ENCODE measurements around the gene CWH43.
"Not testable (repeated sequence)": the region's sequence is repeated elsewhere in the genome, so short reads cannot be mapped to it uniquely, and the experiment has no call there.

The CWH43 gene

DNA sequence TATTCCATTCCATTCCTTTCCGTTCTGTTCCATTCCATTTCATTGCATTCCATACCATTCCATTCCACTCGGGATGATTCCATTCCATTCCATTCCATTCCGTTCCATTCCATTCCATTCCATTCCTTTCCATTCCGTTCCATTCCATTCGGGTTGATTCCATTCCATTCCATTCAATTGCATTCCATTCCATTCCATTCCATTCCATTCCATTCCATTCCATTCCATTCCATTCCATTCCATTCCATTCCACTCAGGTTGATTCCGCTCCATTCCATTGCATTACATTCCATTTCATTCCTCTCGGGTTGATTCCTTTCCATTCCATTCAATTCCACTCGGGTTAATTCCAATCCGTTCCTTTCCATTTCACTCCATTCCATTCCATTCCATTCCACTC lies 111.0 kb downstream of the CWH43 start:
- DNase-seq (ENCODE audit: low read depth), result not testable (repeated sequence)

DNA sequence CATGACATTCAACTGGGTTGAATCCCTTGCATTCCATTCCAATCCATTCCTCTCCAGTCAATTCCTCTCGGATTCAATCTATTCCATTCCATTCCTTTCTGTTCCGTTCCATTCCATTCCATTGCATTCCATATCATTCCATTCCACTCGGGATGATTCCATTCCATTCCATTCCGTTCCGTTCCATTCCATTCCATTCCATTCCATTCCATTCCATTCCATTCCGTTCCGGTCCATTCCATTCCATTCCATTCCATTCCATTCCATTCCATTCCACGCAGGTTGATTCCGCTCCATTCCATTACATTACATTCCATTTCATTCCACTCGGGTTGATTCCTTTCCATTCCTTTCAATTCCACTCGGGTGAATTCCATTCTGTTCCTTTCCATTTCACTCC lies 111.4 kb downstream of the CWH43 start:
- DNase-seq (ENCODE audit: low read depth), result not testable (repeated sequence)

DNA sequence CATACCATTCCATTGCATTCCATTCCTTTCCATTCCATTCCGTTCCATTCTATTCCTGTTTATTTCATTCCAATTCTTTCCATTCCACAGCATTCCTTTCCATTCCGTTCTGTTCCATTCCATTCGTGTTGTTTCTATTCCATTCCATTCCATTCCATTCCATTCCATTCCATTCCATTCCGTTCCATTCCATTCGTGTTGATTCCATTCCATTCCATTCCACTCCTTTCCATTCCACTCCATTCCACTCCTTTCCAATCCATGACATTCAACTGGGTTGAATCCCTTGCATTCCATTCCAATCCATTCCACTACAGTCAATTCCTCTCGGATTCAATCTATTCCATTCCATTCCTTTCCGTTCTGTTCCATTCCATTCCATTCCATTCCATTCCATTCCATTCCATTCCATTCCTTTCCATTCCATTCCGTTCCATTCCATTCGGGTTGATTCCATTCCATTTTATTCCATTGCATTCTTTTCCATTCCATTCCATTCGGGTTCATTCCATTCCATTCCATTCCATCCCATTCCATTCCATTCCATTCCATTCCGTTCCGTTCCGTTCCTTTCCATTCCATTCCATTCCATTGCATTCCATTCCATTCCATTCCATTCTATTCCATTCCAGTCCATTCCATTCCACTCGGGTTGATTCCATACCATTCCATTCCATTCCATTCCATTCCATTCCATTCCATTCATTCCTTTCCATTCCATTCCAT lies 112.1 kb downstream of the CWH43 start:
- DNase-seq (ENCODE audit: low read depth), result not testable (repeated sequence)

DNA sequence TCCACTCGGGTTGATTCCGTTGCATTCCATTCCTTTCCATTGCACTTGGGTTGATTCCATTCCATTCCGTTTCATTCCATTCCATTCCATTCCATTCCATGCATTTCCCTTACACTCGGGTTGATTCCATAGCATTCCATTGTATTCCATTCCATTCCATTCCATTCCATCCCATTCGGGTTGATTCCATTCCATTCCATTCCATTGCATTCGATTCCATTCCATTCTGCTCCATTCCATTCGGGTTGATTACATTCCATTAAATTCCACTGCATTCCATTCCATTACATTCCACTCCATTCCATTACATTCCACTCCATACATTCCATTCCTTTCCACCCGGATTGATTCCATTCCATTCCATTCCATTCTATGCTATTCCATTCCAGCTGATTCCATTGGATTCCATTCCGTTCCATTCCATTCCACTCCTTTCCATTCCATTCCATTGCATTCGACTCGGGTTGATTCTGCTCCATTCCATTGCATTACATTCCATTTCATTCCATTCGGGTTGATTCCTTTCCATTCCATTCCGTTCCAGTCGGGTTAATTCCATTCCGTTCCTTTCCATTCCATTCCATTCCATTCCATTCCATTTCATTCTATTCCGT lies 113.9 kb downstream of the CWH43 start:
- DNase-seq (ENCODE audit: low read depth), result not testable (repeated sequence)

DNA sequence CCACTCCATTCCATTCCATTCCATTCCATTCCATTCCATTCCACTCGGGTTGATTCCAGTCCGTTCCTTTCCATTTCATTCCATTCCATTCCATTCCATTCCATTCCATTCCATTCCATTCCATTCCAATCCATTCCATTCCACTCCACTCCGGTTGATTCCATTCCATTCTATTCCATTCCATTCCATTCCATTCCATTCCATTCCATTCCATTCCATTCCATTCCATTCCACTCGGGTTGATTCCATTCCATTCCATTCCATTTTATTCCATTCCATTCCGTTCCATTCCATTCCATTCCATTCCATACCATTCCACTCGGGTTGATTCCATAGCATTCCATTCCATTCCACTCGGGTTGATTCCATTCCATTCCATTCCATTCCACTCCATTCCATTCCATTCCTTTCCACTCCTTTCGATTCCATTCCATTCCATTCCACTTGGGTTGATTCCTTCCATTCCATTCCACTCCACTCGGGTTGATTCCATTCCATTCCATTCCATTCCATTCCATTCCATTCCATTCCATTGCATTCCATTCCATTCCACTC lies 116.3 kb downstream of the CWH43 start:
- DNase-seq (ENCODE audit: low read depth), result not testable (repeated sequence)

DNA sequence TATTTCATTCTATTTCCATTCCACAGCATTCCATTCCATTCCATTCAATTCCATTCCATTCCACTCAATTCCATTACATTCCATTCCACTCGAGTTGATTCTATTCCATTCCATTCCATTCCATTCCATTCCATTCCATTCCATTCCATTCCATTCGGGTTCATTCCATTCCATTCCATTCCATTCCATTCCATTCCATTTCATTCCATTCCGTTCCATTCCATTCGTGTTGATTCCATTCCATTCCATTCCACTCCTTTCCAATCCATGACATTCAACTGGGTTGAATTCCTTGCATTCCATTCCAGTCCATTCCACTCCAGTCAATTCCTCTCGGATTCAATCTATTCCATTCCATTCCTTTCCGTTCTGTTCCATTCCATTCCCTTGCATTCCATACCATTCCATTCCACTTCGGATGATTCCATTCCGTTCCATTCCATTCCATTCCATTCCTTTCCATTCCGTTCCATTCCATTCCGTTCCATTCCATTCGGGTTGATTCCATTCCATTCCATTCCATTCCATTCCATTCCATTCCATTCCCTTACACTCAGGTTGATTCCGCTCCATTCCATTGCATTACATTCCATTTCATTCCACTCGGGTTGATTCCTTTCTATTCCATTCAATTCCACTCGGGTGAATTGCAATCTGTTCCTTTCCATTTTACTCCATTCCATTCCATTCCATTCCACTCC lies 117.5 kb downstream of the CWH43 start:
- not testable (repeated sequence) for DNase-seq (ENCODE audit: low read depth)

DNA sequence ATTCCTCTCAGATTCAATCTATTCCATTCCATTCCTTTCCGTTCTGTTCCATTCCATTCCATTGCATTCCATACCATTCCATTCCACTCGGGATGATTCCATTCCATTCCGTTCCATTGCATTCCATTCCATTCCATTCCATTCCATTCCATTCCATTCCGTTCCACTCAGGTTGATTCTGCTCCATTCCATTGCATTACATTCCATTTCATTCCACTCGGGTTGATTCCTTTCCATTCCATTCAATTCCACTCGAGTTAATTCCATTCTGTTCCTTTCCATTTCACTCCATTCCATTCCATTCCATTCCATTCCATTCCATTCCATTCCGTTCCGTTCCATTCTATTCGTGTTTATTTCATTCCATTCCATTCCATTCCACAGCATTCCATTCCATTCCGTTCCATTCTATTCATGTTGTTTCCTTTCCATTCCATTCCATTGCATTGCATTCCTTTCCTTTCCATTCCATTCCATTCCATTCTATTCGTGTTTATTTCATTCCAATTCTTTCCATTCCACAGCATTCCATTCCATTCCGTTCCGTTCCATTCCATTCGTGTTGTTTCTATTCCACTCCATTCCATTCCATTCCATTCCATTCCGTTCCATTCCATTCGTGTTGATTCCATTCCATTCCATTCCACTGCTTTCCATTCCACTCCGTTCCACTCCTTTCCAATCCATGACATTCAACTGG lies 118.3 kb downstream of the CWH43 start:
- DNase-seq (ENCODE audit: low read depth), result not testable (repeated sequence)

DNA sequence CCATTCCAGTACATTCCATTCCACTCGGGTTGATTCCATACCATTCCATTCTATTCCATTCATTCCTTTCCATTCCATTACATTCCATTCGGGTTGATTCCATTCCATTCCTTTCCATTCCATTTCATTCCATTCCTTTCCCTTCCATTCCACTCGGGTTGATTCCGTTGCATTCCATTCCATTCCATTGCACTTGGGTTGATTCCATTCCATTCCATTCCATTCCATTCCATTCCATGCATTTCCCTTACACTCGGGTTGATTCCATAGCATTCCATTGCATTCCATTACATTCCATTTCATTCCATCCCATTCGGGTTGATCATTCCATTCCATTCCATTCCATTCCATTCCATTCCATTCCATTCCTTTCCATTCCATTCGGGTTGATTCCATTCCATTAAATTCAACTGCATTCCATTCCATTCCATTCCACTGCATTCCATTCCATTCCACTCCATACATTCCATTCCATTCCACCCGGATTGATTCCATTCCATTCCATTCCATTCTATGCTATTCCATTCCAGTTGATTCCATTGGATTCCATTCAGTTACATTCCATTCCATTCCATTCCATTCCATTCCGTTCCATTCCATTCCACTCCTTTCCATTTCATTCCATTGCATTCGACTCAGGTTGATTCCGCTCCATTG lies 119.3 kb downstream of the CWH43 start:
- DNase-seq (ENCODE audit: low read depth), result not testable (repeated sequence)

DNA sequence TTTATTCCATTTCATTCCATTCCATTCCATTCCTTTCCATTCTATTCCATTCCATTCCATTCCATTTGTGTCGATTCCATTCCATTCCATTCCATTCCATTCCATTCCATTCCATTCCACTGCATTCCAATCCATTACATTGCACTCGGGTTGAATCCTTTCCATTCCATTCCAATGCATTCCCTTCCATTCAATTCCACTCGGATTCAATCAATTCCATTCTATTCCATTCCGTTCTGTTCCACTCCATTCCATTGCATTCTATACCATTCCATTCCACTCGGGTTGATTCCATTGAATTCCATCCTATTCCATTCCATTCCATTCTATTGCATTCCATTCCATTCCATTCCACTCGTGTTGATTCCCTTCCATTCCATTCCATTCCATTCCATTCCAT lies 121.2 kb downstream of the CWH43 start:
- DNase-seq (ENCODE audit: low read depth), result not testable (repeated sequence)

DNA sequence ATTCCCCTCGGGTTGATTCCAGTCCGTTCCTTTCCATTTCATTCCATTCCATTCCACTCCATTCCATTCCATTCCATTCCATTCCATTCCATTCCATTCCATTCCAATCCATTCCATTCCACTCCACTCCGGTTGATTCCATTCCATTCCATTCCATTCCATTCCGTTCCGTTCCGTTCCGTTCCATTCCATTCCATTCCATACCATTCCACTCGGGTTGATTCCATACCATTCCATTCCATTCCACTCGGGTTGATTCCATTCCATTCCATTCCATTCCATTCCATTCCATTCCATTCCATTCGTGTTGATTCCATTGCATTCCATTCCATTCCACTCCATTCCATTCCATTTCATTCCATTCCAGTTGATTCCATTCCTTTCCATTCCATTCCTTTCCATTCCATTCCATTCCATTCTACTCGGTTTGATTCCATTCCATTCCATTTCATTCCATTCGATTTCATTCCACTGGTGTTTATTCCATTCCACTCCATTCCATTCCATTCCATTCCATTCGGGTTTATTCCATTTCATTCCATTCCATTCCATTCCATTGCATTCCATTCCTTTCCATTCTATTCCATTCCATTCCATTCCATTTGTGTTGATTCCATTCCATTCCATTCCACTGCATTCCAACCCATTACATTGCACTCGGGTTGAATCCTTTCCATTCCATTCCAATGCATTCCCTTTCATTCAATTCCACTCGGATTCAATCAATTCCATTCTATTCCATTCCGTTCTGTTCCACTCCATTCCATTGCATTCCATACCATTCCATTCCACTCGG lies 122.3 kb downstream of the CWH43 start:
- not testable (repeated sequence) for DNase-seq (ENCODE audit: low read depth)

DNA sequence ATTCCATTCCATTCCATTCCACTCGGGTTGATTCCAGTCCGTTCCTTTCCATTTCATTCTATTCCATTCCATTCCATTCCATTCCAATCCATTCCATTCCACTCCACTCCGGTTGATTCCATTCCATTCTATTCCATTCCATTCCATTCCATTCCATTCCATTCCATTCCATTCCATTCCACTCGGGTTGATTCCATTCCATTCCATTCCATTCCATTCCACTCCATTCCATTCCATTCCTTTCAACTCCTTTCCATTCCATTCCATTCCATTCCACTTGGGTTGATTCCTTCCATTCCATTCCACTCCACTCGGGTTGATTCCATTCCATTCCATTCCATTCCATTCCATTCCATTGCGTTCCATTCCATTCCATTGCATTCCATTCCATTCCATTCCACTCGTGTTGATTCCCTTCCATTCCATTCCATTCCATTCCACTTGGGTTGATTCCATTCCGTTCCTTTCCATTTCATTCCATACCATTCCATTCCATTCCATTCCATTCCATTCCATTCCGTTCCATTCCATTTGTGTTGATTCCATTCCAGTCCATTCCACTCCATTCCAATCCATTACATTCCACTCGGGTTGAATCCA lies 123.6 kb downstream of the CWH43 start:
- DNase-seq (ENCODE audit: low read depth), result not testable (repeated sequence)

DNA sequence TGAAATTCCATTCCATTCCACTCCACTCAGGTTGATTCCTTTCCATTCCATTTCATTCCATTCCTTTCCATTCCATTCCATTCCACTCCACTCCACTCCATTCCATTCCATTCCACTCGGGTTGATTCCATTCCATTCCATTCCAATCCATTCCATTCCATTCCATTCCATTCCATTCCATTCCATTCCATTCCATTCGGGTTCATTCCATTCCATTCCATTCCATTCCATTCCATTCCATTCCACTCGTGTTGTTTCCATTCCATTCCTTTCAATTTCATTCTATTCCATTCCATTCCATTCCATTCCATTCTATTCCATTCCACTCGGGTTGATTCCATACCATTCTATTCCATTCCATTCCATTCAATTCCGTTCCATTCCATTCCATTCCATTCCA lies 124.5 kb downstream of the CWH43 start:
- DNase-seq (ENCODE audit: low read depth), result not testable (repeated sequence)

Data from activated T-cell treated with anti-CD3 and anti-CD28 coated beads for 48 hours (primary cell).